Kidney (tissue), 14 donors: Measurements from ENCODE around the gene MACROD2. TPM values are rescaled to one million over a fixed set of nuclear protein-coding genes. Genes with fewer than 3 reads are reported as not detected.

Source experiments
- DNase-seq, 5 donors: peaks; one replicate each; pipeline ENCODE4 v3.0.0-alpha.2; 2013 to 2020
- FAIRE-seq: peaks from 2 replicates; lab custom pipeline; 2012; peaks lifted over from hg19 to GRCh38; lab: Jason Lieb, UNC
- H3K27ac ChIP-seq, 2 donors: one replicate each; pipeline ENCODE4 v1.7.0; 2013; ENCODE audit warnings: low read depth in 2 of 2, low read length in 2 of 2, inconsistent platforms in 1 of 2
- H3K27me3 ChIP-seq: one replicate; pipeline ENCODE4 v1.7.1; 2013; ENCODE audit warnings: low read length, inconsistent platforms; ENCODE audit not compliant: control insufficient read depth, insufficient read depth
- H3K36me3 ChIP-seq, 3 donors: one replicate each; pipeline versions ENCODE4 v1.7.0 to v1.7.1; 2013; ENCODE audit warnings: low read length in 3 of 3, control low read depth in 1 of 3, inconsistent platforms in 1 of 3; ENCODE audit not compliant: insufficient read depth in 3 of 3, control insufficient read depth in 2 of 3
- H3K4me1 ChIP-seq, 3 donors: one replicate each; pipeline versions ENCODE4 v1.7.0 to v1.7.1; 2013; ENCODE audit warnings: low read length in 3 of 3, inconsistent platforms in 1 of 3, low read depth in 1 of 3; ENCODE audit not compliant: control insufficient read depth in 2 of 3, insufficient read depth in 2 of 3
- H3K4me3 ChIP-seq, 3 donors: one replicate each; pipeline versions ENCODE4 v1.7.0 to v1.8.1; 2013; ENCODE audit warnings: low read length in 3 of 3, control low read depth in 1 of 3, inconsistent platforms in 1 of 3
- H3K9ac ChIP-seq, 3 donors: one replicate each; pipeline versions ENCODE4 v1.7.0 to v1.7.1; 2013; ENCODE audit warnings: low read length in 3 of 3, control low read depth in 1 of 3, inconsistent platforms in 1 of 3
- H3K9me3 ChIP-seq, 3 donors: one replicate each; pipeline versions ENCODE4 v1.7.0 to v1.7.1; 2013; ENCODE audit warnings: low read length in 3 of 3, control low read depth in 1 of 3, inconsistent platforms in 1 of 3; ENCODE audit not compliant: control insufficient read depth in 2 of 3, insufficient read depth in 1 of 3
- CTCF ChIP-seq: IDR thresholded peaks from 3 replicates; pipeline ENCODE4 v1.5.1; 2012; ENCODE audit warnings: mild to moderate bottlenecking, moderate library complexity, borderline replicate concordance; ENCODE audit not compliant: insufficient read depth; ENCODE audit errors: extremely low read depth
- intact Hi-C: fragments of 100-400 bp; cut with DNase I; formaldehyde crosslinking; loops from one replicate; pipeline ENCODE4 v1.11.1; 2022
- polyA plus RNA-seq: library from polyadenylated mRNA; stranded (reverse); fragments of 350-450 nt; fragmentation: Illumina TruSeq; extraction: RNeasy Lipid Tissue Mini Kit (QIAGEN cat#74804); gene quantifications from one replicate; pipeline ENCODE4 v1.2.3, GENCODE V29; 2014; ENCODE audit warnings: low read depth, low replicate concordance; ENCODE audit not compliant: insufficient read depth
- total RNA-seq: library from RNA; stranded (reverse); fragmentation: NEBNext Ultra II Directional; extraction: Animal tissue kit (Norgen Biotek cat#: 25700); gene quantifications from one replicate; pipeline ENCODE4 v1.2.1, GENCODE V29; 2021
- donor health status: control.
- donor health status: control.
- donor health status: control.
- donor health status: control.
- donor health status: control.
- donor health status: DM: yes; HTN: yes; CAD: no.
- donor health status: Normal renal cell carcinoma (clear cell type).

Gene MACROD2
- total and polyA plus RNA-seq, 2 donors from 2014 or later, result 3.0 to 10.0 TPM

DNA sequence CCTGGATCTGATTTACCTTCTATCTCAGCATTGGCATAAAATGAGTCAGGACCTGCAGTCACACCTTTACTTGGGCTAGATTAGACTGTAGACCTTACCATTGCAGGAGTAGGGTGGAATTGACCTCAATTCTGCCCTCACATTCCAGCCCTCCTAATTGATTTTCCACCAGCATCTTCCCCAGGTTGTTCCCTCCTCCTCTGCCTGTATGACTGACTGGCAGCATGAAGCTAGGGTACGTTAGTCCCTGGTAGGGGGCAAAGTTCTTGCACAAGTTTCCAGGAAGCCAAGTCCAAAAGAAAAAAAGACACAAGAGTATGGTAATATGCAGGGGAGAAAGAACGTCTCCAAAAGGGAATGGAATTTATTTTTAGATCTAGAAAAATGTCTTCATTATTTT lies 567.7 kb downstream of the MACROD2 start:
- intact Hi-C loops, result no loop called here
- H3K36me3 ChIP-seq, result no peaks in the 10 kb centered on the region
- H3K9ac ChIP-seq, result no peak overlapping the region
- no peaks in the 10 kb centered on the region for H3K27me3 ChIP-seq
- no peak overlapping the region for H3K4me3 ChIP-seq
- FAIRE-seq, result no peak
- no peak for TF ChIP-seq CTCF
- DNase-seq, result peak in 3 of 5 donors; percentile 10 to 39 (median 31)
- H3K27ac ChIP-seq, result peak overlapping the region; percentile 5 to 51
- H3K4me1 ChIP-seq, result peaks cover 0 to 3% (median 0%) of the 10 kb centered on the region in 3 donors
- no peaks in the 10 kb centered on the region for H3K9me3 ChIP-seq

GRCh38 chr20:14566505-14566904 lies 571.2 kb downstream of the MACROD2 start:
- Histone ChIP-seq H3K36me3 (no peaks in the 10 kb centered on the region), H3K27ac (no peak overlapping the region), H3K4me3 (no peak overlapping the region), H3K9me3 (no peaks in the 10 kb centered on the region), H3K9ac (no peak overlapping the region), H3K4me1 (peaks cover 0 to 3% (median 0%) of the 10 kb centered on the region in 3 donors), H3K27me3 (no peaks in the 10 kb centered on the region)
- TF ChIP-seq CTCF, result no peak
- DNase-seq, result no peak
- intact Hi-C loops, result no loop called here
- no peak for FAIRE-seq

GRCh38 chr20:14568225-14568624 lies 572.9 kb downstream of the MACROD2 start:
- no peaks in the 10 kb centered on the region for H3K27me3 ChIP-seq
- H3K4me1 ChIP-seq, result no peaks in the 10 kb centered on the region
- DNase-seq (no peak), FAIRE-seq (no peak)
- H3K27ac ChIP-seq, result no peak overlapping the region
- no peaks in the 10 kb centered on the region for H3K36me3 ChIP-seq
- no peak for TF ChIP-seq CTCF
- intact Hi-C loops, result no loop called here
- H3K9me3 ChIP-seq, result no peaks in the 10 kb centered on the region
- no peak overlapping the region for H3K4me3 ChIP-seq
- H3K9ac ChIP-seq, result no peak overlapping the region

GRCh38 chr20:14568701-14569100 lies 573.4 kb downstream of the MACROD2 start:
- Histone ChIP-seq H3K4me1 (no peaks in the 10 kb centered on the region), H3K27me3 (no peaks in the 10 kb centered on the region), H3K36me3 (no peaks in the 10 kb centered on the region), H3K4me3 (no peak overlapping the region), H3K9me3 (no peaks in the 10 kb centered on the region), H3K9ac (no peak overlapping the region), H3K27ac (no peak overlapping the region)
- no peak for TF ChIP-seq CTCF
- FAIRE-seq, result no peak
- no peak for DNase-seq
- intact Hi-C loops, result no loop called here
